OCI-LY3 (cell line): ENCODE measurements around the gene B3GNT9.

ENCODE experiments used
- CTCF ChIP-seq: fragments of 200-600, 300-600 bp; sonication (generic); IDR thresholded peaks from 2 replicates; pipeline ENCODE4 v1.5.1; 2014; ENCODE audit warnings: antibody characterized with exemption, low read length, low read depth
- EZH2phosphoT487 ChIP-seq: fragments of 200-600 bp; shearing (Covaris generic); IDR thresholded peaks from 2 replicates; pipeline ENCODE4 v1.6.1; 2018; ENCODE audit warnings: antibody characterized with exemption, mixed run types, low read depth

GRCh38 chr16:67170949-67171649, 20.3 kb upstream of the B3GNT9 start:
- no peak for TF ChIP-seq CTCF
- TF ChIP-seq EZH2phosphoT487: no peak
